NT2/D1 (cell line): ENCODE results near the gene MILR1.

ENCODE experiments used
- SUZ12 ChIP-seq: IDR thresholded peaks from 2 replicates; pipeline ENCODE4 v1.6.1; 2011; ENCODE audit not compliant: insufficient read length, insufficient read depth; ENCODE audit errors: extremely low read depth
- YY1 ChIP-seq: IDR thresholded peaks from 2 replicates; pipeline ENCODE4 v1.6.1; 2011; ENCODE audit not compliant: insufficient read length, insufficient read depth
- ZNF274 ChIP-seq: IDR thresholded peaks from 2 replicates; pipeline ENCODE4 v1.6.1; 2011; ENCODE audit warnings: mild to moderate bottlenecking, low read depth, low read length

DNA sequence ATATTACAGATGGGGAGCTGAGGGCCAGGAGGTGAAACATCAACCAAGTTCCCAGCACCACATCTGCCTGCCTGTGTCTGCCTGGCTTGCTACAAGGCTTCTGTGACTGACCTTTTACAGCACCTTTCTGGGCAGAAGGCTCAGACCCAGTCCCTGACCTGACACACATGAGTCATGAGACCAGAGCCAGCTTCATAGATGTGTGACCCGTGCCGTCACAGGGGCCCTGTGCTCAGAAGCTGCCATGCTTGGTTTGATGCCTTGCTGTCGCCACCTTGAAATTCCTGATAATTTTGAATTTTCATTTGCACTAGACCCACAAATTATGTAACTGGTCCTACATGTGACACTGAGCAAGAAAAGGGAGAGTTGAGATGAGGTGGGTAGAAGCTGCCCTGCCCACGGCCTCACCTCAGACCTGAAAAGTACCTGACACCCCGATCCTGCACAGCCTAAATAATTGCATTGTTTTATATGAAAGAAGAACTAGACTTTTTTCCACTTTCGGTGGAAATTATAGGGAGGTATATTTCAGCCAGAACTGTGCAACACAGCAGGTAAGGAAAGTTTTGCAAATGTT lies 44.9 kb upstream of the MILR1 start:
- TF ChIP-seq YY1 (no peak), ZNF274 (no peak), SUZ12 (no peak)
